OCI-LY7 (cell line): ENCODE measurements around the gene SUPT3H. TPM values are rescaled to one million over a fixed set of nuclear protein-coding genes. Genes with fewer than 3 reads are reported as not detected.

Experiments used
- BruUV-seq: library from RNA; stranded (reverse); fragments of 400-500 nt; replicated peaks from 2 replicates; lab custom pipeline; 2021; lab: Mats Ljungman, UMichigan
- CTCF ChIA-PET: fragments of 300-600 bp; sonication (Branson Sonifier 250); formaldehyde crosslinking; loops from one replicate; lab custom pipeline; 2022; ENCODE audit warnings: antibody characterized with exemption; ENCODE audit not compliant: unreplicated experiment; lab: Charles Lee
- POLR2A ChIA-PET: fragments of 300-600 bp; sonication (Branson Sonifier 250); formaldehyde crosslinking; loops from one replicate; lab custom pipeline; 2022; ENCODE audit warnings: antibody characterized with exemption; lab: Charles Lee
- DNase-seq: peaks from one replicate; pipeline ENCODE4 v3.0.0-alpha.2; 2015; ENCODE audit warnings: low spot score
- H2AFZ ChIP-seq: fragments of 200-600 bp; sonication (generic), shearing (Covaris generic); 2 replicates; pipeline ENCODE4 v1.6.1; 2014; ENCODE audit warnings: mild to moderate bottlenecking, antibody characterized with exemption, low read length, moderate library complexity
- H3K27ac ChIP-seq: fragments of 200-600 bp; sonication (generic); 2 replicates; pipeline ENCODE4 v1.5.1; 2014; ENCODE audit warnings: mixed run types, low read depth, mild to moderate bottlenecking, moderate library complexity, low read length, inconsistent platforms; ENCODE audit not compliant: poor library complexity, severe bottlenecking
- H3K36me3 ChIP-seq: fragments of 200-600 bp; sonication (generic); 2 replicates; pipeline ENCODE4 v1.6.1; 2014; ENCODE audit warnings: mild to moderate bottlenecking, antibody characterized with exemption, low read length, moderate library complexity, mixed read lengths; ENCODE audit not compliant: insufficient read depth
- H3K4me1 ChIP-seq: fragments of 200-600 bp; sonication (generic); 2 replicates; pipeline ENCODE4 v1.5.1; 2014; ENCODE audit warnings: mild to moderate bottlenecking, low read length; ENCODE audit not compliant: insufficient read depth, poor library complexity, severe bottlenecking
- H3K4me2 ChIP-seq: fragments of 200-600 bp; sonication (generic); 2 replicates; pipeline ENCODE4 v1.6.1; 2014; ENCODE audit warnings: mild to moderate bottlenecking, low read length
- H3K4me3 ChIP-seq: fragments of 200-600 bp; sonication (generic); 2 replicates; pipeline ENCODE4 v1.5.1; 2014; ENCODE audit warnings: mild to moderate bottlenecking, low read depth, low read length; ENCODE audit not compliant: poor library complexity, severe bottlenecking
- H3K79me2 ChIP-seq: fragments of 200-600 bp; sonication (generic); 2 replicates; pipeline ENCODE4 v1.6.1; 2016; ENCODE audit warnings: low read depth, mild to moderate bottlenecking, low read length, moderate library complexity, mixed read lengths; ENCODE audit not compliant: insufficient read depth
- H3K9me2 ChIP-seq: fragments of 200-600 bp; sonication (generic); 2 replicates; pipeline ENCODE4 v1.6.1; 2016; ENCODE audit warnings: mild to moderate bottlenecking, low read length, mixed read lengths; ENCODE audit not compliant: insufficient read depth
- H3K9me3 ChIP-seq: fragments of 200-600 bp; sonication (generic); 2 replicates; pipeline ENCODE4 v1.6.1; 2014; ENCODE audit warnings: mild to moderate bottlenecking, mixed run types, low read length, mixed read lengths
- H4K20me1 ChIP-seq: fragments of 200-600 bp; sonication (generic); 2 replicates; pipeline ENCODE4 v1.6.1; 2014; ENCODE audit warnings: mild to moderate bottlenecking, antibody characterized with exemption, low read length, moderate library complexity, mixed read lengths; ENCODE audit not compliant: insufficient read depth
- EZH2phosphoT487 ChIP-seq: fragments of 200-600 bp; sonication (generic); IDR thresholded peaks from 2 replicates; pipeline ENCODE4 v1.6.1; 2018; ENCODE audit warnings: low read depth, borderline replicate concordance, mild to moderate bottlenecking, mixed run types, antibody characterized with exemption, low read length, moderate library complexity, mixed read lengths
- intact Hi-C: fragments of 100-400 bp; cut with micrococcal nuclease; formaldehyde crosslinking; loops from one replicate; pipeline ENCODE4 v1.10.0; 2022; ENCODE audit not compliant: unreplicated experiment
- total RNA-seq, 2 experiments: library from RNA; depleted of rRNA in 1 of 2; stranded (reverse); fragments of >200 nt in 1 of 2; shearing (Covaris generic) in 1 of 2; gene quantifications; 2 replicates each; pipeline ENCODE4 v1.2.3, GENCODE V29; 2014 to 2022
- TF ChIP-seq, protein P1 (sequence below): fragments of 200-600 bp; sonication (generic); conservative IDR thresholded peaks from 2 replicates; pipeline ENCODE4 v1.5.1; 2014; ENCODE audit warnings: mild to moderate bottlenecking, antibody characterized with exemption, low read length, moderate library complexity, mixed read lengths

Gene SUPT3H
- total RNA-seq, 2 experiments from 2014 or later = 1.1 to 7.1 TPM

- ChIA-PET POLR2A (no interaction called here), CTCF (no interaction called here)
- no peak overlapping the region for H3K4me2 ChIP-seq
- H2AFZ ChIP-seq = no peak overlapping the region
- intact Hi-C loops = no loop called here
- no peak for TF ChIP-seq EZH2phosphoT487
- TF ChIP-seq, protein P1, sequence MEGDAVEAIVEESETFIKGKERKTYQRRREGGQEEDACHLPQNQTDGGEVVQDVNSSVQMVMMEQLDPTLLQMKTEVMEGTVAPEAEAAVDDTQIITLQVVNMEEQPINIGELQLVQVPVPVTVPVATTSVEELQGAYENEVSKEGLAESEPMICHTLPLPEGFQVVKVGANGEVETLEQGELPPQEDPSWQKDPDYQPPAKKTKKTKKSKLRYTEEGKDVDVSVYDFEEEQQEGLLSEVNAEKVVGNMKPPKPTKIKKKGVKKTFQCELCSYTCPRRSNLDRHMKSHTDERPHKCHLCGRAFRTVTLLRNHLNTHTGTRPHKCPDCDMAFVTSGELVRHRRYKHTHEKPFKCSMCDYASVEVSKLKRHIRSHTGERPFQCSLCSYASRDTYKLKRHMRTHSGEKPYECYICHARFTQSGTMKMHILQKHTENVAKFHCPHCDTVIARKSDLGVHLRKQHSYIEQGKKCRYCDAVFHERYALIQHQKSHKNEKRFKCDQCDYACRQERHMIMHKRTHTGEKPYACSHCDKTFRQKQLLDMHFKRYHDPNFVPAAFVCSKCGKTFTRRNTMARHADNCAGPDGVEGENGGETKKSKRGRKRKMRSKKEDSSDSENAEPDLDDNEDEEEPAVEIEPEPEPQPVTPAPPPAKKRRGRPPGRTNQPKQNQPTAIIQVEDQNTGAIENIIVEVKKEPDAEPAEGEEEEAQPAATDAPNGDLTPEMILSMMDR = peak; percentile 32; the same call in 1 of the 2 replicates
- no peaks in the 10 kb centered on the region for H3K4me1 ChIP-seq
- no TSS peak for BruUV-seq
- no peaks in the 10 kb centered on the region for H3K79me2 ChIP-seq
- no peaks in the 10 kb centered on the region for H3K36me3 ChIP-seq
- no peaks in the 10 kb centered on the region for H4K20me1 ChIP-seq
- H3K4me3 ChIP-seq = no peak overlapping the region
- no peak for DNase-seq
- no peaks in the 10 kb centered on the region for H3K9me2 ChIP-seq
- H3K27ac ChIP-seq = no peak overlapping the region
- no peaks in the 10 kb centered on the region for H3K9me3 ChIP-seq
Measured at GRCh38 chr6:45226081-45226480, 151.7 kb downstream of the SUPT3H start.

- Histone ChIP-seq H3K4me3 (no peak overlapping the region), H2AFZ (no peak overlapping the region), H3K9me2 (no peaks in the 10 kb centered on the region), H3K4me1 (no peaks in the 10 kb centered on the region), H4K20me1 (no peaks in the 10 kb centered on the region), H3K9me3 (no peaks in the 10 kb centered on the region), H3K27ac (no peak overlapping the region), H3K79me2 (no peaks in the 10 kb centered on the region), H3K4me2 (no peak overlapping the region), H3K36me3 (no peaks in the 10 kb centered on the region)
- CTCF ChIA-PET = no interaction called here
- intact Hi-C loops = no loop called here
- no TSS peak for BruUV-seq
- DNase-seq = no peak
- no peak for TF ChIP-seq EZH2phosphoT487
- TF ChIP-seq, protein P1 = no peak
- POLR2A ChIA-PET = no interaction called here
Measured at GRCh38 chr6:45222380-45222779, 155.4 kb downstream of the SUPT3H start.

GRCh38 chr6:45215759-45216158 is 162.0 kb downstream of the SUPT3H start:
- Histone ChIP-seq H3K27ac (no peak overlapping the region), H3K9me3 (no peaks in the 10 kb centered on the region), H3K36me3 (no peaks in the 10 kb centered on the region), H4K20me1 (no peaks in the 10 kb centered on the region), H3K4me3 (no peak overlapping the region), H3K79me2 (no peaks in the 10 kb centered on the region), H3K4me1 (no peaks in the 10 kb centered on the region), H2AFZ (no peak overlapping the region), H3K9me2 (no peaks in the 10 kb centered on the region), H3K4me2 (no peak overlapping the region)
- no TSS peak for BruUV-seq
- ChIA-PET POLR2A (interaction anchor here (1.0 kb wide), 1 partner anchor 12 kb away, joined by 3 read pairs; no protein-coding TSS in a partner anchor), CTCF (no interaction called here)
- TF ChIP-seq, protein P1 = no peak
- TF ChIP-seq EZH2phosphoT487 = no peak
- intact Hi-C loops = no loop called here
- DNase-seq = no peak
